Hepatocyte (in vitro differentiated cells): ENCODE measurements around the gene IFNE. TPM values are rescaled to one million over a fixed set of nuclear protein-coding genes. Genes with fewer than 3 reads are reported as not detected.

Experiments
- DNase-seq: peaks from one replicate; pipeline ENCODE4 v3.0.0-alpha.2; 2016; ENCODE audit warnings: low spot score
- H2AFZ ChIP-seq: fragments of 200-600 bp; sonication (generic); 2 replicates; pipeline ENCODE4 v1.6.0; 2016; ENCODE audit warnings: antibody characterized with exemption, mild to moderate bottlenecking
- H3K27ac ChIP-seq: fragments of 200-600 bp; sonication (generic); 2 replicates; pipeline ENCODE4 v1.5.1; 2016; ENCODE audit warnings: mild to moderate bottlenecking
- H3K27me3 ChIP-seq: fragments of 200-600 bp; sonication (generic); 2 replicates; pipeline ENCODE4 v1.6.1; 2016
- H3K36me3 ChIP-seq: fragments of 200-600 bp; sonication (generic); replicated peaks from 2 replicates; pipeline ENCODE4 v1.5.1; 2016; ENCODE audit warnings: low read depth; ENCODE audit not compliant: insufficient read depth
- H3K4me1 ChIP-seq: fragments of 200-600 bp; sonication (generic); 2 replicates; pipeline ENCODE4 v1.5.1; 2016; ENCODE audit warnings: mild to moderate bottlenecking, moderate library complexity; ENCODE audit not compliant: insufficient read depth
- H3K4me2 ChIP-seq: fragments of 200-600 bp; sonication (generic); 2 replicates; pipeline ENCODE4 v1.6.0; 2016
- H3K4me3 ChIP-seq: fragments of 200-600 bp; sonication (generic); 2 replicates; pipeline ENCODE4 v1.5.1; 2016; ENCODE audit warnings: mild to moderate bottlenecking
- H3K79me2 ChIP-seq: fragments of 200-600 bp; sonication (generic); 2 replicates; pipeline ENCODE4 v1.6.0; 2017; ENCODE audit warnings: mild to moderate bottlenecking
- H3K9me2 ChIP-seq: fragments of 200-600 bp; sonication (generic); replicated peaks from 2 replicates; pipeline ENCODE4 v1.6.0; 2017; ENCODE audit warnings: mild to moderate bottlenecking; ENCODE audit not compliant: insufficient read depth
- H3K9me3 ChIP-seq: fragments of 200-600 bp; sonication (generic); 2 replicates; pipeline ENCODE4 v1.5.1; 2016; ENCODE audit warnings: low read depth, mild to moderate bottlenecking
- H4K20me1 ChIP-seq: fragments of 200-600 bp; sonication (generic); 2 replicates; pipeline ENCODE4 v1.6.0; 2016; ENCODE audit warnings: mild to moderate bottlenecking; ENCODE audit not compliant: insufficient read depth, poor library complexity, severe bottlenecking
- EZH2 ChIP-seq: fragments of 200-600 bp; sonication (generic); IDR thresholded peaks from 2 replicates; pipeline ENCODE4 v1.6.1; 2016; ENCODE audit warnings: antibody characterized with exemption, mild to moderate bottlenecking, borderline replicate concordance
- EZH2phosphoT487 ChIP-seq: fragments of 200-600 bp; sonication (generic); IDR thresholded peaks from one replicate; pipeline ENCODE4 v1.6.1; 2018; ENCODE audit warnings: antibody characterized with exemption, mild to moderate bottlenecking, low read depth, moderate library complexity; ENCODE audit not compliant: unreplicated experiment, severe bottlenecking
- WGBS: methylation state at CpG from one replicate; pipeline ENCODE4 v1.1.6; 2016; ENCODE audit warnings: low lambda C conversion rate; ENCODE audit errors: missing lambda C conversion rate; 5-methylcytosine and 5-hydroxymethylcytosine counted together
- polyA plus RNA-seq: library from polyadenylated mRNA; unstranded; fragments of >200 nt; fragmentation: Nextera tagmentation; extraction: Ambion mirVana; gene quantifications from 2 replicates; pipeline ENCODE4 v1.2.1, GENCODE V29; 2016
- total RNA-seq: library from RNA; depleted of rRNA; stranded (reverse); fragments of >200 nt; gene quantifications from 2 replicates; pipeline ENCODE4 v1.2.3, GENCODE V29; 2014
- TF ChIP-seq, protein P1 (sequence below): fragments of 200-600 bp; sonication (generic); IDR thresholded peaks from 2 replicates; pipeline ENCODE4 v1.5.1; 2016; ENCODE audit warnings: antibody characterized with exemption, mild to moderate bottlenecking; ENCODE audit not compliant: poor library complexity

IFNE gene
- total and polyA plus RNA-seq, 2 experiments from 2014 or later = 0.67 TPM; not detected in 1

DNA sequence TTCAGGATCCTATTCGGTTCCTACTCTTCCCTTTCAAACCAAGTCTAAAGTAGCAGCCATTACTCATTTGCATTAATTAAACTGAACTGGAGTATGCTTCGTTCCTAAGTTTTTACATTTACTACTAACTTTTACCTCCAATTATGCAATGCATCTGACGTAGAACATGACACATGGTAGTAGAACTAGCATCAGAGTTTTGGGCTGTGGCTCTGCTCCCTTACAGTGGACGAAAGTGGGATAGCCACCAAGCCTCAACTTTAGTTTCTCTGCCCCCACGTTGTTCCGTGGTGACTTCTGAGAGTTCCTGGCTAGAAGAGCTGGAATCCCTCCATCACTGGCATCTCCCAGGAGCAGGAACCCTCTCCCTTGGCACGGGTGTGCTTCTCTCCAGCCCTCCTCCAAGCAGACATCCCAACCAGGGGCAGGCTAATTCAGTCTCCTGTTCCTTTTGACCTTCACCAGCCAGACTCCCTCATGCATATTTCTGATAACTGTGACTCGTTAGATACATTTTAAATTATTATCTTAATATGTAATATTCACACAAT, 2.9 kb downstream of the IFNE start:
- Histone ChIP-seq H3K9me2 (no peaks in the 10 kb centered on the region), H3K4me3 (no peak overlapping the region), H4K20me1 (no peaks in the 10 kb centered on the region), H3K4me1 (no peaks in the 10 kb centered on the region), H3K4me2 (no peak overlapping the region), H3K36me3 (no peaks in the 10 kb centered on the region), H2AFZ (no peak overlapping the region), H3K27ac (no peak overlapping the region), H3K9me3 (no peaks in the 10 kb centered on the region), H3K27me3 (no peaks in the 10 kb centered on the region), H3K79me2 (no peaks in the 10 kb centered on the region)
- 79% methylated on average over 8 of the region's 8 CpGs for WGBS
- TF ChIP-seq, protein P1, sequence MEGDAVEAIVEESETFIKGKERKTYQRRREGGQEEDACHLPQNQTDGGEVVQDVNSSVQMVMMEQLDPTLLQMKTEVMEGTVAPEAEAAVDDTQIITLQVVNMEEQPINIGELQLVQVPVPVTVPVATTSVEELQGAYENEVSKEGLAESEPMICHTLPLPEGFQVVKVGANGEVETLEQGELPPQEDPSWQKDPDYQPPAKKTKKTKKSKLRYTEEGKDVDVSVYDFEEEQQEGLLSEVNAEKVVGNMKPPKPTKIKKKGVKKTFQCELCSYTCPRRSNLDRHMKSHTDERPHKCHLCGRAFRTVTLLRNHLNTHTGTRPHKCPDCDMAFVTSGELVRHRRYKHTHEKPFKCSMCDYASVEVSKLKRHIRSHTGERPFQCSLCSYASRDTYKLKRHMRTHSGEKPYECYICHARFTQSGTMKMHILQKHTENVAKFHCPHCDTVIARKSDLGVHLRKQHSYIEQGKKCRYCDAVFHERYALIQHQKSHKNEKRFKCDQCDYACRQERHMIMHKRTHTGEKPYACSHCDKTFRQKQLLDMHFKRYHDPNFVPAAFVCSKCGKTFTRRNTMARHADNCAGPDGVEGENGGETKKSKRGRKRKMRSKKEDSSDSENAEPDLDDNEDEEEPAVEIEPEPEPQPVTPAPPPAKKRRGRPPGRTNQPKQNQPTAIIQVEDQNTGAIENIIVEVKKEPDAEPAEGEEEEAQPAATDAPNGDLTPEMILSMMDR = no peak
- no peak for TF ChIP-seq EZH2phosphoT487
- no peak for TF ChIP-seq EZH2
- DNase-seq = no peak

DNA sequence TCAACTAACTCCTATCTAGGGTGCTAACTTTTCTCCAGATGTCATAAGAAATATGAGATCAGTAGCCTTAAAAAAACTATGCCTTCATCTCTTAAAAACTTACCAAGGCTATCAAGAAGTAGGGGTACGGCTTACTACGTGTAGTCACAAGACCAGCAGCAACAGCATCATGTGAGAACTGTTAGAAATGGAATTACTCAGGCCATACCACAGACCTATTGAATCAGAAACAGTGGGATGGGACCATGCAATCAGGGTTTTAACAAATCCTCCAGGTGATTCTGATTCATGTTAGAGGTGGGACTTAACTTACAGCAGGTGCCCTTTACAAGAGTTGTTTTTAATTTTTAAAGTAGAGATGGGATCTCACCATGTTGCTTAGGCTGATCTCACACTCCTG, 4.6 kb downstream of the IFNE start:
- 94% methylated on average over 2 of the region's 2 CpGs for WGBS
- no peak for DNase-seq
- no peaks in the 10 kb centered on the region for H3K36me3 ChIP-seq
- no peaks in the 10 kb centered on the region for H3K9me3 ChIP-seq
- H3K79me2 ChIP-seq = no peaks in the 10 kb centered on the region
- no peak overlapping the region for H3K27ac ChIP-seq
- H4K20me1 ChIP-seq = no peaks in the 10 kb centered on the region
- no peak overlapping the region for H3K4me3 ChIP-seq
- H3K4me1 ChIP-seq = no peaks in the 10 kb centered on the region
- TF ChIP-seq EZH2phosphoT487 = no peak
- TF ChIP-seq, protein P1 = no peak
- TF ChIP-seq EZH2 = no peak
- H2AFZ ChIP-seq = no peak overlapping the region
- H3K9me2 ChIP-seq = no peaks in the 10 kb centered on the region
- H3K4me2 ChIP-seq = no peak overlapping the region
- H3K27me3 ChIP-seq = no peaks in the 10 kb centered on the region

DNA sequence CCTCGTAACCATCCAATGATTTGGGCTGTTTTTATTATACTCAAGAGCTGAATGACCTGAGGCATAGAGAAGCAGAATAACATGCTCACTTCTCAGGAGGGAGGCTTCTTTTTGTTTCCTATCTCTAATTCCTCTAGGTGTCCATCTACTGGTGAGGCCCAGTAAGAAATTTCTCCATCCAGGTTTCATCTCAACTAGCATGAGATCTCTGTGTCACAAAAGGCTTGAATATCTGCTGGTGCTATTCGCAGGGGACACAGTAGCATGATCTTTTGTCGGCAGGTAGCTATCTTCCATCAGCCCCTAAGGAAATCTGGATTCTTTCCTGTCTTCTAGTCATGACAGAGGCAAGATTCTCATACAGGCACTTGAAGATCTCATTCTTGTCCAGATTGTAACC, 8.9 kb downstream of the IFNE start:
- no peak for TF ChIP-seq EZH2phosphoT487
- WGBS = 89% methylated on average over 3 of the region's 3 CpGs
- H3K4me1 ChIP-seq = no peaks in the 10 kb centered on the region
- H3K27me3 ChIP-seq = no peaks in the 10 kb centered on the region
- H3K4me2 ChIP-seq = no peak overlapping the region
- no peaks in the 10 kb centered on the region for H3K9me2 ChIP-seq
- H3K36me3 ChIP-seq = no peaks in the 10 kb centered on the region
- H4K20me1 ChIP-seq = no peaks in the 10 kb centered on the region
- H3K27ac ChIP-seq = no peak overlapping the region
- no peak overlapping the region for H2AFZ ChIP-seq
- H3K79me2 ChIP-seq = no peaks in the 10 kb centered on the region
- H3K4me3 ChIP-seq = no peak overlapping the region
- no peak for DNase-seq
- no peaks in the 10 kb centered on the region for H3K9me3 ChIP-seq

DNA sequence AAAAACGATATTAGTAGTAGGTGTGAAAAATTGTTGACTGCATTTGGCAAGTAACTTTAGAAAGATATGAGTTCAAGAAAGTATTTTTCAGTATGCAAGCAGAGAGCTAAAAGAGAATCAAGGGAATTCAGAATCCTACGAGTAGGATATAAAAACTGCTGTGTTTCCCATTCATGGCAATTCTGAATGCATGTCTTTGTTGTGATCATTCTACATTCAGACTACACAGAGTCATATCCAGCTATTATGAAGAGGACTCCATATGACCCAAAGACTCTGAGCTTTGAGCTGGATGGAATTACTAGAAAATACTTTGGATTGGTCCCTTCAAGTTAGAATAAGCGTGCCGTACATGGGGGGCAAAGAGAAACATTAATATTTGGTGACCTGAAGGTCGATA, 12.0 kb downstream of the IFNE start:
- WGBS = 89% methylated on average over 5 of the region's 5 CpGs
- TF ChIP-seq EZH2phosphoT487 (no peak), EZH2 (no peak)
- TF ChIP-seq, protein P1 = no peak
- Histone ChIP-seq H3K9me2 (no peaks in the 10 kb centered on the region), H3K4me1 (no peaks in the 10 kb centered on the region), H3K9me3 (no peaks in the 10 kb centered on the region), H3K27me3 (no peaks in the 10 kb centered on the region), H3K79me2 (no peaks in the 10 kb centered on the region), H3K36me3 (no peaks in the 10 kb centered on the region), H2AFZ (no peak overlapping the region), H4K20me1 (no peaks in the 10 kb centered on the region), H3K27ac (no peak overlapping the region), H3K4me3 (no peak overlapping the region), H3K4me2 (no peak overlapping the region)
- no peak for DNase-seq
